CD4-positive, alpha-beta T cell treated with Interleukin-4 for 4 hours (primary cell): ENCODE results near the gene SPEN.
"Not testable (repeated sequence)": the region's sequence is repeated elsewhere in the genome, so short reads cannot be mapped to it uniquely, and the experiment has no call there.

ENCODE experiments used
- DNase-seq: peaks from one replicate; pipeline ENCODE4 v3.0.0-alpha.2; 2020

The SPEN gene

DNA sequence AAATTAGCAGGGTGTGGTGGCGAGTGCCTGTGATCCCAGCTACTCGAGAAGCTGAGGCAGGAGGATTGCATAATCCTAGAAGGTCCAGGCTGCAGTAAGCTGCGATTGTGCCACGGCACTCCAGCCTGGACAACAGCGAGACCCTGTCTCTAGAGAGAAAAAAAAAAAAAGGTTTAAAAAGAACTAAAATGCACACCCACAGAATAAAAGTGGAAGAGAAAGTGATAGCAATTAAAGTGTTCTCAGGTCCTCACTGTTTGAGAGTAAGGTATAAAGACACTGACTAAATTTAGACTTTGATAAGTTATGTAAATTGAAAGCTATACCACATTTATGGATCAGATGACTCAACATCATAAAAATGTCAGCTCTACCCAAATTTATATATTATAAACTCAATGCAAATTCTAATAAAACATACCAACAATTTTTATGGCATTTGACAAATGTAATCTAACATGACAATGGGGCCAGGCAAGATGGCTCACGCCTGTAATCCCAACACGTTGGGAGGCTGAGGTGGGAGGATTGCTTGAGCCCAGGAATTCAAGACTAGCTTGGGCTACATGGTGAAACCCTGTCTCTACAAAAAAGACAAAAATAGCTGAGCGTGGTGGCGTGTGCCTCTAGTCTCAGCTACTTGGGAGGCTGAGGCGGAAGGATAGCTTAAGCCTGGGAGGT, 116.6 kb downstream of the SPEN start:
- no peak for DNase-seq

DNA sequence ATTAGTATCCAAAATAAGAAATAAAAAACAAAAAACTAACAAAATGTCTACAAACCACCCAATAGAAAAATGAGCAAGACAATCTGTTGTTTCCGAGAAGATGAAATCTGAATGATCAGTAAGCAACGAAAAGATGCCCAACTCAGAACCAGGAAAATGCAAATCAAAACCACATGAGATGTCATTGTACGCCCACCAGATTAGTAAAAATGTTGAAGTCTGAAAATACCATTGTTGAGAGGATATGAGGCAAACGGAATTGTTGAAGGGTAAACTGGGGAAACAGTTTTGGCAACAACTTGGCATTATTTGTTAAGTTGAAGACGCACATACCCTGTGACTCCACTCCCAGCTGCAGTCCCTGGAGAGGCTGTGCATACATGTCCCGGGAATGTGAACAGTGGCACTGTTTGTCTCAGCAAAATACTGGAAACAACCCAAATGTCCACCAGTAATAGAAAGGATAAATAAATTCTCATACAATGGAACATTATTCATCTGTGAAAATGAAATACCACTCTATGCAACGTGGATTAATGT, 117.8 kb downstream of the SPEN start:
- DNase-seq = no peak

DNA sequence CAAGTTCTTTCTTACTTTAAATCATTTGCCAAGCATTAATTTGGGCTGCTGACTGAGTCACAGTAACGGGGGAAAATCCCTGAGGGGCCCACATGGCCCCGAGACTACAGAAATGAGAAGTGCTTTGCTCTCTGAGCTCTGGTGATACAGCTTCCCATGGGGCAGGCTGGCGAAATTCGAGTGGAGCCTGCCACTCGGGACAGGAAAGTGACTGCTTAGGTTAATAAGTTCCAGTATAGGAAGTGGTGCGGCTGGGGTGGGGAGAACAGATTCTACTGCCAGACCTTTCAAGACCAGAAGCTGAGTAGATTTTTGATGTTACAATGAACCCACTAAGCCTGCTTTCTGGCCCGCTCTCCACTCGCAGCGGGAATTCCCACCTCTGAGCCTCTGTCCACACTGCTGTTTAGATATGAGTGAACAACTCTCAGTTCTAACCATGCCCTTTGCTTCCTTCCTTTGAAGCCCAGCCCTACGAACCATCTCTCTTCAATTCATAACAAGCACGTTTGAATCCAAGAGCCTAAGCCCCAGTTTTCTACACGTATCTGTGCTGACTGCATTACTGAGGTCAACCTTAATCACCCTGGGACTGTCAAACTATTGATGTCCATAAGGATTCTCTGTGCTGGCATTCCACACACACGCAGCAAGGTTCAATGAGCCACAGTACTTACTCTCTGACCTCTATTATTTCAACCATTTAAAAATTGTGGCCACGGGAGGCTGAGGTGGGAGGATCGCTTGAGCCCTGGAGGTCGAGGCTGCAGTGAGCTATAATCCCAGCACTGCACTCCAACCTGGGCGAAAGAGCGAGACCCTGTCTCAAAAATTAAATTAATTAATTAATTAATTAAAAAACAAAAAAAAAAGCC, 118.8 kb downstream of the SPEN start:
- DNase-seq = peak; percentile 68

DNA sequence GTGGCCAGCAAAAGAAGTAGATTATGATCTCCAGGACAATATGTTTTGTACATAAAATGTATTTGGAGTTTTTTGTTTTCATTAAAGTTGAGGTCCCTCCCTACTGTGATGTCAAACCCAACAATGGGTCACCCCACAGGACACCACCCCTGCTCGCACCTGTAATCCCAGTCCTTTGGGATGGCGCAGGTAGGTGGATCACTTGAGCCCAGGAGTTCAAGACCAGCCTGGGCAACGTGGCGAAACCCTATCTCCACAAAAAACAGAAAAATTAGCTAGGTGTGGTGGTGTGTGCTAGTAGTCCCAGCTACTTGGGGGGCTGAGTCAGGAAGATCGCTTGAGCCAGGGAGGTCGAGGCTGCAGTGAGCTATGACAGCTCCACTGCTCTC, 119.4 kb downstream of the SPEN start:
- no peak for DNase-seq

DNA sequence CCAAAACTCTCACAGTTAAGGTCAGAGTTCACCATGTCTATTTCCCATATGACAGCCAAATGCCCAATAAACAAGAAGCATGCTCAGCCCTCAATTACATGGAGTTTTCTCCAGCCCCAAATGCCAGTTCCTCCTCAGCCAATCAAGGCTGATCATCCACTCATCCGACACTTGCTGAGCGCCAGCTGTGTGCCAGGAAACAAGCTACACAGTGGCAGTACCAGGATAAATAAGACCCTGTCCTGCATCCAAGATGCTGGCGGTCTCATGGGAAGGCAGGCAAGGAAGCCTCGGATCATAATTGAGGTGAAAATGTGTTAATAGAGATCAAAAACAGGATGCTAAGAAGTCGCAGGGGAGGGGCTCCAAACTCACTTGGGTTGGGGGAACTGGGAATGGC, 120.7 kb downstream of the SPEN start:
- DNase-seq = no peak

DNA sequence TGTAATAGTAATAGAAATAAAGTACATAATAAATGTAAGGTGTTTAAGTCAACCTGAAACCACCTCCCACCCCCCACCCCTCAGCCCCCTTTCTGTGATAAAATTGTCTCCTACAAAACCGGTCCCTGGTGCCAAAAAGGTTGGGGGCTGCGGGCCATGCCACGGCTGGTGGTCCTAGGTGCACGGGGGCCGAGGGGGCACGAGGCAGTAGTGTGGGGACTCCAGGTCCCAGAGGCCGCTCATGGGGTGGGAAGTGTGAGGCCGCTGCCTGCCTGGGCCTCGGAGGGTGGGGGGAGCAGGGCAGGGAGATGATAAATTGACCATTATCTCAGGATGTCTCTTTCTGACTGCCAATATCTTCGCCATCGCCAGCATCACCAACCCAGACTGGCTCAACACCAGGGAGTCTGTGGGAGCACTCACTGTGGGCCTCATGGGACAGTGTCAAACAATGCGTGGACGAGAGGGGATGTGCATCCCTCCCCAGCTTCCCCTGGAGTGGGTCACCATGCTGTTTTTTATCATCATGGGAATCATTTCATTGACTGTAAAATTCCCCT, 121.9 kb downstream of the SPEN start:
- DNase-seq = no peak

DNA sequence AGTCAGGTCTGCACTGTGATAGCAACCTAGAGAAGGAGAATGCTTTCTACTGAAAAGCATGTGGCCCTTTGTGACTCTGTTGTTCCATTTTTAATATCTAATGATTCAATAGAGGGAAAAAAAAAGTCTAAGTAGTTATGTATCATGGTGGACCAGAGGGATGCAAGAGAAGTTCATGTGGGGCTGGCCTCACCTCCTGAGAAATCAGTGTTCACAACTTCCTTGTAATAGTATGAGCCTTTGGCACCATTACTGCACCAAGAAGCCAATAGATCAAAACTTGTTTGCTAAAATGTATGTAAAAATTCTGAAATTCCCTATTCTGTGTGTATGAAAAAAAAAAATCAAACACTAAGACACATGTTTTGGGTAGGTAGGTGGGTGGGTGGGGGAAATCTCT, 123.4 kb downstream of the SPEN start:
- DNase-seq = no peak

DNA sequence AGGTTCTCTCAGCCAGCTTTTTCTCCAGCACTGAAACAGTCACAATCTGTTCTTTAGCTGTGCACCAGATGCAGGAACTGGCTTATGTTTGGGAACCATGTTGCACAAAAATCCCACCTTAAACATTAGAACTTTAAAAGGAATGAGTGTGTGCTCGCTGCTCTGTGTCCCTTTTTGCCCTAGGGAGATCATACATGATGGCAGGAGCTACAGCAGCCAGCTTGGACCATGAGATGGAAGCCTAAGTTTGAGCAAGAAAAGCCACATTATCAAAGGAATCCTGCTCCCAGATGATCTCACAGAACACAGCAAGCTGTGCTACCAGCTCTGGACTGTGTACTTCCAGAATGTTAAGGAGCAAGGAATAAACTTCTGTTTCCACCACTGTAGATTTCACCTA, 124.9 kb downstream of the SPEN start:
- DNase-seq = no peak

DNA sequence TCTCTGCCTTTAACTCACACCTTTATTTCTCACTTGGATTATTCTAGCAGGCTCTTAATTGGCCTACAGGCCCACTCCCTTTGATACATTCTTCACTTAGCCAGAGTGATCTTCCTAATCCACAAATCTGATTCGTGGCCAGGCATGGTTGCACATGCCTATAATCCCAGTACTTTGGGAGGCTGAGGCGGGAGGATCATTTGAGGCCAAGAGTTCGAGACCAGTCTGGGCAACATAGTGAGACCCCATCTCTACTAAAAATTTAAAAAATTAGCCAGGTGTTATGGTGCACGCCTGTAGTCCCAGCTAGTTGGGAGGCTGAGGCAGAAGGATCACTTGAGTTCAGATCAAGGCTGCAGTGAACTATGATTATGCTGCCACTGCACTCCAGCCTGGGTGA, 126.3 kb downstream of the SPEN start:
- no peak for DNase-seq

DNA sequence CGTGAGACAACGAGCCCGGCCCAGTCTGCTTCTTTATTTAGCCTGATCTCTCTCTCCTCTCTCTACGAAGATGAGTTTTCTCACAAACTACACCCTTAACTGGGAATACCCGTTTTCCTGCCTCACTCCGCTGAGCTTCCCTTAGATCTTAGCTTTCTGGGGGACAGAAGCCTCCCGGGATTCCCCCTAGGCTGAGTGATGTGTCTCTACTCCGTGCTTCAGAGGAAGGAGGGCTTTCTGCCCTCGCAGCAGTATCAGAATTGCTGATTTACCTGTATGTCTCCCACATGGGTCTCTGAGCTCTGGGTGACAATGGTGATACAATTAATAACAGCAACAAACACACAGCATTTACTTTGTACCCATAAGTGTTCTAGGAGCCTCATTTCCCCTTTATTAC, 127.3 kb downstream of the SPEN start:
- no peak for DNase-seq

DNA sequence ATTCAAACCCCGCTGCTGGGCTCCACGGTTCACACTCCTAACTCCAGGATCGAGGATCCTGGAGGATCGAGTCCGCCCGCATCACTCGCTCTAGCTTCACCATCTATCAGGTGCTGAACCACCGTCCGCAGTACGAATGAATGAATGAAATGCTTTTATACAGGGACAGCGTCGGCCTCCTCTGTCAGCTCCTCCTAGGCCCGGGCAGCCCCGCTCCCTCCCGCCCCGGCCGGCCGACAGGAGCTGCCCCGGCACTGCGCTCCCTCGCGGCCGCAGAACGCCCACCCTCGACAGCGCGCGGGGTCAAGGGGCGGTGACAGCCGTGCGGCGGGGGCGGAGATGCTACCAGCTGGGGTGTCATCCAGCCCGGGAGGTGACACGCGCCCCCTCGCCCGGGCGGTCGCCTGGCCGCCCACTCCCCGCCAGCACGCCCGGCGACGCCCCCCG, 127.9 kb downstream of the SPEN start:
- DNase-seq = peak; percentile 62

DNA sequence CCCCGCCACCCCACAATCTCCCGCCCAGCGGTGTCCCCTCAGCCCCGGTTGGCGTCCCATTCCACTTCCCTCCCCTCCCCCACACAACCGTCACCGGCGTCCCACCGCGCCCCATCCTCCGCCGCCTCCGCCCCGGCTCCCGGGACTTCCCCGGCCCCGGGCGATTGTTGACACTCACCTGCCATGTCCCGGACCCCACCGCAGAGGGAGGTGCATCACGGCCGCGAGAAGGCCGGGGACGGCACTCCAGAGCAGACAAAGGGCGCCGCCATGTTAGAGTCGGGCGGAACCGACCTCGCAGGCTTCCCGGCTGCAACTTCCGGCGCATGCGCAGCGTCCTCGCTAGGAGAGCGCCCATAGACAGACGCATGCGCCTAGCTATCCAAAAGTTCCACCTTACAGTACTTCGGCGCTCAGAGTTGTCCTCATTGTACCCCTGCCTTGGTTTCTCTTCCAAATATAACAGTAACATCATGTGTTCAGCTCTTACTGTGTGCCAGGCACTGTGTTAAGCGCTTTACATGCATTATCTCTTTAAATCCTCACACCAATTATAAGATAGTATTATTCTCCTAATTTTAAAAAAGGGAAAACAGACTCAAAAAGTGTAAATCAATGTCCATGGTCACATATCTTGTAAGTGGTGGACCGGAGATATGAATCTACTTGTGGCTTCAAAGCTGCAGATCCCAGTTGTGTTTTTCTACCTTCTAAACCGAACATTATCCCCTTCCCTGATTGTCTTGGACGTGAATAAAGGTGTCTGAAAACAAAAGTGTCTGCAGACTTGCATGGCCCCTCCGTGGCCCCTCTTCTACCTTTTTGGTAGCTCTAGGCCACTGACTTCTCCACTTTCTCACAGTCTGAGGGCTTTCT, 128.5 kb downstream of the SPEN start, which contains the start of gene ZBTB17:
ZBTB17 (minus strand) TSS at position 297 of the 876 bp plus-strand sequence. CDS start 27,606 bp downstream, outside the sequence.
- peak; percentile 94 for DNase-seq

DNA sequence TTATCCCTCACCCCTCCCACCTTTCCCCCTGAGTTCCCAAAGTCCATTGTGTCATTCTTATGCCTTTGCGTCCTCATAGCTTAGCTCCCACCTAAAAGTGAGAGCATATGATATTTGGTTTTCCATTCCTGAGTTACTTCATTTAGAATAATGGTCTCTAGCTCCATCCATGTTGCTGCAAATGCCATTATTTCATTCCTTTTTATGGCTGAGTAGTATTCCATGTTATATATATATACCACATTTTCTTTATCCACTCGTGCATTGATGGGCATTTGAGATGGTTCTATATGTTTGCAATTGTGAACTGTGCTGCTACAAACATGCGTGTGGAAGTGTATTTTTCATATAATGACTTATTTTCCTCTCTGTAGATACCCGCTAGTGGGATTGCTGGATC, 130.4 kb downstream of the SPEN start:
- DNase-seq = not testable (repeated sequence)

DNA sequence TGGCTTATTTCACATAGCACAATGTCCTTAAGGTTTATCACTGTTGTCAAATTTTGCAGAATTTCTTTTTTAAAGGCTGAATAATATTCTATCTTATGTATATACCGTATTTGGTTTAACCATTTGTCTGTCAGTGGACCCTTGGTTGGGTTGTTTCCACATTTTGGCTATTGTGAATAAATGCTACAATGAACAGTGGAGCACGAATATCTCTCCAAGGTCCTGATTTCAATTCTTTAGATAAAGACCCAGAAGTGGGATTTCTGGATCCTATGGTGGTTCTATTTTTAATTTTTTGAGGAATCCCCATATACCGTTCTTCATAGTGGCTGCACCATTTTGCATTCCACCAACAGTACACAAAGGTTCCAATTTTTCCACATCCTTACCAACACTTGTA, 134.2 kb downstream of the SPEN start:
- no peak for DNase-seq

DNA sequence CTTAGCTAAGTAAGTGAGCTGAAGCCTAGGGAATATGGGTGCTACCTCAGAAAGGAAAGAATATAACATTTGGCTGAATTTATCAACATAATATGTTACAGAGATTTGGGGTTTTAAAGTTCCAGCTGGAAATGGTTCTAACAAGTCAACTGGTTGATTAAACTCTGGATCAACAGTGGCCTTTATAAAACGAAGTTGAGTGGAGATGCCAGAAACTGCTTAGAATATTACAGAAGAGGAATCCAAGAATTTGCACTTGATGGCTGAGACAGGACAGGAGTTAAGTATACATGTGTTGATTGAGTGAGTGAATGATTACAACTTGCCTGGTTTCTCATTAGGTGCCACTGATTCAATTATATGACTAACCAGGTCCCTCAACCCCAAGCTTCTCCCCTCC, 135.8 kb downstream of the SPEN start:
- DNase-seq = no peak

DNA sequence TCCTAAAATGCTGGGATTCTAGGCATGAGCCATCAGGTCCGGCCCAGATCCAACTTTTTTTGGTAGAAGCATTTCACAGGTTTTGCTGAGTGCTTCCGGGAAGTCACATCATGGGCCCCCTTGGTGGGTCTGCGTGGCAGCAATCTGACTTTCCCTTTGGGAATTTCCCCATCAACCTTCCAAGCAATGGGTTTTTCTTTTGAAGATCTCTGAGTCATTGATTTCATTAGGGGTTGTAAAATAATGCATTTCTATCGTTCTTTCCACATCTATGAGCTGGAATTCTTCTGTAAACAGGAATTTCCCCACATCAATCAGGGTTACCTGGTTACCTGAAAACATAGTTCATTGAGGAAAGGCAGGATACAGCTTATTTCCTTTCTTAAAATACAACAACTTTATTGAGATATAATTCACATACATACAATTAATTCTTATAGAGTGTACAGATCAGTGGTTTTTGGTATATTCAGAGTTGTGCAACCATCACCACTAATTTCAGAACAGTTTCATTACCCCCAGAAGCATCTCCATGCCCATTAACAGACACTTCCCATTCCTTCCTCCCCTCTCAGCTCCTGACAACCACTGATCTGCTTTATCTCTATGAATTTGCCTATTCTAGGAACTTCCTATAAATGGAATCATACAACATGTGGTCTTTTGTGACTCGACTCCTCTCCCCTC, 138.2 kb downstream of the SPEN start:
- DNase-seq = no peak

DNA sequence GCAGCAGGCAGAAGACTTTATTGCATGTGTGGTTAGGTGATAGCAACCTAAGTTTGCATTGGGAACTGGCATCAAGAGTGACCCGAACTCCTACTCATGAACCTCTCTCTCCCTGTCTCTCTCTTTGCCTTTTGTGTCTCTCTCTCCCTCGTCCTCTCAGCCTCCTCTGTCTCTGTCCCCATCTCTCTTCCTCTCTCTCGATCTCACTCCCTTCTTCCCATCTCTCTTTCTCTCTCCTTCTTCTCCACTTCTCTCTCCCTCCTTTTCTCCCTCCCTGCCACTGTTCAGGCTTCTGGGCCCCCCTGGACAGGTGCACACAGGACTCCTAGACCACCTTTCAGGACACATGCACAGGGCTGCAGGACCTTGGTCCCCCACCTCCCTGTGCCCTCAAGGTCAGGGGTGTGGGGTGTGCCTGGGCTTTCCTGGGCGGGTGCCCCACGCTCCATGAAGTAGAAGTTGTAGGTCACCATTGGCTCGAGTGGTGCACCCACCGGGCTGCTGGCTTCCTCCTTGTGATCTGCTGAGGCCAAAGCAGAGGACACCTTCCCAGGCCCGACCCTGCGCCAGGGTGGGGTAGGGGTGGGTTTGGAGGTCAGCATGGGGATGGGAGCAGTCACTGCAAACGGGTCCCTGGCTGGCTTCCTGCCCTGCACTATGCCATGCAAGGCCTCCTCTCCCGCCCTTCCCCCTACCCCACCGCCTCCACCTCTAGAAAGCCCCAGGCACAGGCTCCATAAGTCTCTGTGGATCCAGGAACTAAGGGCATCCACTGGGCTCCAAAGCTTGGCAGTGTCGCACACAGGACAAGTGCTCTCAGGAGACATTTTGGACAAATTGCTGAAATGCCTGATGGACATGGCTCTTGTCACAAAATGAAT, 141.6 kb downstream of the SPEN start:
- DNase-seq = no peak

DNA sequence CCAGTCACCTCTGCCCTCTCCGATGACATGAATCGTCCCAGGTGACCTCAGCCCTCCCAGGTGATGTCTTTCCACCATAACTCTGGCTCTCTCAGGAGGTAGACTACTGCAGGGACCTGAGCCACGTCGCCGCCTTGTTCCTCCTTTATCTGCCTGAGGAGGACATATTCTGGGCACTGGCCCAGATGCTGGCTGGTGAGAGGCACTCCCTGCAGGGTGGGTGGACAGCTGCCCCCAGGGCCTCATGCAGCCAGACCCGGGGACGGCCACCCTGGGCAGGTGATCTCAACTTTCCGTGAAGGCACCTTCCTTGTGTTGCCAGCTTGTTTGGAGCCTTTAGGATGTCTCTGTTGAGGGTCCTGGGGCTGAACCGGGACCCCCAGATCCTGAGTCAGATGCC, 142.3 kb downstream of the SPEN start:
- no peak for DNase-seq
